Left hindlimb (tissue), 1 donor: ENCODE measurements around the gene NFE2L3.
A peak's percentile ranks its signal among the peaks of the same experiment; 100 is the strongest.

ENCODE experiments used
- DNase-seq: peaks from one replicate; pipeline ENCODE4 v3.0.0-alpha.2; 2018

The NFE2L3 gene

GRCh38 chr7:26201247-26202018, 49.4 kb downstream of the NFE2L3 start, which contains the start of gene CBX3:
Gene CBX3, plus strand, starts transcription at chr7:26201745. Its CDS starts 1,254 bp downstream, at chr7:26202999.
- DNase-seq: peak; percentile 89

GRCh38 chr7:26202019-26202990, 50.3 kb downstream of the NFE2L3 start:
- no peak for DNase-seq

DNA sequence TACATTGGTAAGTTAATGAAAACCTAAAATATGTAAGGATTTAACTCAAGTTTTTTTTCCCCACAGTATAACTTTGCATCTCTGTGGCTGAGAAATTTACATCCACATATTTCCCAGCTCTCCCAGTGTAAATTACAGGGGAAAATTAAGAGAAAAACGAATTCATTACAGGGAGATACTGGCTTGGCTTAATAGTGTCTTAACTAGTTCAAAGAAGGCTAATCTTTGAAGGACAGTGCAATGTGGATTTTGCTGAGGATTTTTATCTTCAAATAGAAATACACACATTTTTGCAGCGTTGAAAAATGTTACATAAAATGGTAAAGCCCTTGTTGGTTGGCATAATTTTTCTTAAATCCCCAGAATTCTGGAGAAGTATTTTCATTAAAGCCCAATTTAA, 51.0 kb downstream of the NFE2L3 start:
- no peak for DNase-seq

DNA sequence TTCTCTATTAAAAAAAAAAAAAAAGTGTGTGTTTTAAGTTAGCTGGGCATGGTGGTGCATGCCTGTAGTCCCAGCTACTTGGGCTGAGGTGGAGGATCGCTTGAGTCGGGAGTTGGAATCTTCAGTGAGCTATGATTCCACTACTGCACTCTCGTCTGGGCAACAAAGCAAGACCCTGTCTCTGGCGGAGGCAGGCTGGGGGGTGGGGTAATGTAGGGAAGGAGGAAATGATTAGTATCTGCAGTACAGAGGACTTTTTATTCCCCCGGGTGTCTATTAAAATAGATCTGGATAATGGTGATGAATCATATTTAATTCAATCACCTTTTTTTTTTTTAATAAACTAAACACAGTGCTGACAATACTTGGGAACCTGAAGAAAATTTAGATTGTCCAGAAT, 56.0 kb downstream of the NFE2L3 start:
- no peak for DNase-seq

GRCh38 chr7:26212921-26213718, 61.1 kb downstream of the NFE2L3 start:
- no peak for DNase-seq

DNA sequence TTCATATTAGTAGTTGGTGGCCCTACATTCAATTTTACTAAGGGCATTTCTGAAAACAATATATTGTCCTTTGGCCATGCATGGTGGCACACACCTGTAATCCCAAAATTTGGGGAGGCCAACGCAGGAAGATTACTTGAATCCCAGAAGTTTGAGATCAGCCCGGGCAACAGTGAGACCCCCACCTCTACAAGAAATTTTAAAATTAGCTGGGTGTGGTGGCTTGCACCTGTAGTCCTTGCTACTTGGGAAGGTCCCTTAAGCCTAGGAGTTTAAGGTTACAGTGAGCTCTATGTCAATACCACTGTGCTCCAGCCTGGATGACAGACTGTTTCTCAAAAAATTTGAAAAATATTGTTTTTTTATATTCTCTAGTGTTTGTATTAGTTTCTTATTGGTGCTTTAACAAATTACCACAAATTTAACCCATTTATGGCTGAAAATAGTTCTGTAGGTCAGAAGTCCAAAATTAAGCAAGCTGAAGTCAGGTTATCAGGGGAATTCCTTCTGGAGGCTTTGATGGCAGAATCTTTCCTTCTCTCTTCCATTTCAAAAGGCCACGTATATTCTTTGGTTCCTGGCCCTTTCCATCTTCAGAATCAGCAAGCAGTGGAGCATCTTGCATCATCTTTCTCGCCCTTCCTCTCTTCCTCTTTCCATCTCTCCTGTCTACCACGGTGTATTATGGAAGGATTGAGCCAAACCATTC, 62.0 kb downstream of the NFE2L3 start:
- no peak for DNase-seq

- DNase-seq: no peak
Observed at GRCh38 chr7:26216049-26216448, 64.1 kb downstream of the NFE2L3 start.

GRCh38 chr7:26224359-26224758, 72.4 kb downstream of the NFE2L3 start:
- DNase-seq: no peak

DNA sequence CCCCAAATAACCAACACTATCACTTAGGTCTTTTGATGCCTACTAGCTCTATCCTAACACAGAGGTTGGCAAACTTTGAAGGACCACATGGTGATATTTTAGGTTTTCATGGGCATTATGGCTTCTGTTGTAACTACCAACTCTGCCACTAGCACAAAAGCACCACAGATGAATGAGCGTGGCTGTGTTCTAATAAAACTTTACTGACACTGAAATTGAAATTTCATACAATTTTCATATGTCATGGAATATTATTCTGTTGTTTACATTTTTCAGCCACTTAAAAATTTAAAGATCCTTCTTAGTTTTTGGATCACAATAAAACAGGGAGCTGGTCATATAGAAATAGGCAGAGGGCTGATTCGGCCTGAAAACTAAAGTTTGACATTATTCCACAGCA, 76.0 kb downstream of the NFE2L3 start:
- DNase-seq: no peak

- no peak for DNase-seq
Observed at GRCh38 chr7:26233902-26234511, 82.0 kb downstream of the NFE2L3 start.
